Measurements from ENCODE around the gene RNU6-8. TPM values are rescaled to one million over a fixed set of nuclear protein-coding genes. Genes with fewer than 3 reads are reported as not detected.

RNU6-8 gene
- total RNA-seq, 1 donor from 2014 or later = not detected

DNA sequence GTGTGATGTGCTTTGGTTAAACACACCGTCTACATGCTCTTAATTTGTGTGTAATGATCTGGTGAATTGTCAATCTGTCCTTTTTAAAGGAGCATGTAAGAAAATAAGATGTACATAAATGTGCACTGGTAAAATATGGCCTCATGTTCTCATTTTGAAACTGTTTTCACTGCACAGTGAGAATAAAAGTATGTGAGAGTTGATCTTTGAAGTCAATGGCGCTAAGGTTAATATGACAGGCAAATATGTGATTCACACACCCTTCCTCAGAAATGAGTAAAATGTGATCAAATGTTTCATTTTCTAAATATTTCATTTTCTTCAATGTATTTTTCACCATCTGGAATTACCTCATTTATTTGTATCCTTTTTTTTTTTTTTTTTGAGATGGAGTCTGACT is 9.5 kb downstream of the RNU6-8 start:
- no peak overlapping the region for H3K27ac Mint-ChIP-seq (ENCODE audit: unreplicated experiment)
- H3K9me3 Mint-ChIP-seq (ENCODE audit: unreplicated experiment) = no peaks in the 10 kb centered on the region
- peaks cover 18% of the 10 kb centered on the region for H3K27me3 Mint-ChIP-seq (ENCODE audit: unreplicated experiment)
- H3K4me1 Mint-ChIP-seq (ENCODE audit: unreplicated experiment) = no peaks in the 10 kb centered on the region
- H3K36me3 Mint-ChIP-seq (ENCODE audit: unreplicated experiment) = no peaks in the 10 kb centered on the region
- H3K4me3 Mint-ChIP-seq (ENCODE audit: unreplicated experiment) = no peak overlapping the region
- DNase-seq (ENCODE audit: extremely low spot score, unreplicated experiment) = no peak
- TF ChIP-seq, protein P1, sequence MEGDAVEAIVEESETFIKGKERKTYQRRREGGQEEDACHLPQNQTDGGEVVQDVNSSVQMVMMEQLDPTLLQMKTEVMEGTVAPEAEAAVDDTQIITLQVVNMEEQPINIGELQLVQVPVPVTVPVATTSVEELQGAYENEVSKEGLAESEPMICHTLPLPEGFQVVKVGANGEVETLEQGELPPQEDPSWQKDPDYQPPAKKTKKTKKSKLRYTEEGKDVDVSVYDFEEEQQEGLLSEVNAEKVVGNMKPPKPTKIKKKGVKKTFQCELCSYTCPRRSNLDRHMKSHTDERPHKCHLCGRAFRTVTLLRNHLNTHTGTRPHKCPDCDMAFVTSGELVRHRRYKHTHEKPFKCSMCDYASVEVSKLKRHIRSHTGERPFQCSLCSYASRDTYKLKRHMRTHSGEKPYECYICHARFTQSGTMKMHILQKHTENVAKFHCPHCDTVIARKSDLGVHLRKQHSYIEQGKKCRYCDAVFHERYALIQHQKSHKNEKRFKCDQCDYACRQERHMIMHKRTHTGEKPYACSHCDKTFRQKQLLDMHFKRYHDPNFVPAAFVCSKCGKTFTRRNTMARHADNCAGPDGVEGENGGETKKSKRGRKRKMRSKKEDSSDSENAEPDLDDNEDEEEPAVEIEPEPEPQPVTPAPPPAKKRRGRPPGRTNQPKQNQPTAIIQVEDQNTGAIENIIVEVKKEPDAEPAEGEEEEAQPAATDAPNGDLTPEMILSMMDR (IDR thresholded peaks at IDR 0.05) = no peak

DNA sequence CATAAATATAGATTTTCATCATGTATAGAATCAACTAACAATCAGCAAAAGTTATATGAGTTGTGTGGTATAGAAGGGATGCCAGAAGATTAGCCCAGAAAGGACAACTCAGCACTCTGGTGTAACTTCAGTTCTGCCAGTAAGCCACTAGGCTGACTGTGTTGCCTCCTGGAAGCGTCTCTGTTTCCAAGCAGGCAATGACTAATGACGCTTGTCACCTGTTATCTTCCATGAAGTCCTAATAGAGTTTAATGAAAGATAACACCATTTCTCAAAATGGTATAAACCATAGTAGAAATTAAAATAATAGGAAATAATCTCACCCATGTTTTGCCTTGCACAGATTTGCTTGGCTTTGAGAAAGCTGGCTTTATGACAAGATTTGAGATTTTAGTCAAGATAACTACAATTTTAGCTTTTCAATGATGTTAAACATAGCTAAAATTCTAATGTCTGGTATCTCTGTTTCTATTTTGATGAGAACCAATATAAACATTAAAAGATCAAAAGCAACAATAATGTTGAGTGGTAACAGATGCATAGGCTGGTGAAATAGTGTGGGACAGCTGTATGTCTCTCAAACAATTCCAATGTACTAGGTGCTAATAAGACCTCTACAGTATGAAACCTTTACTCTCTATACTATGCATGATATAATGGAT is 10.2 kb downstream of the RNU6-8 start:
- no peak overlapping the region for H3K4me3 Mint-ChIP-seq (ENCODE audit: unreplicated experiment)
- no peak overlapping the region for H3K27ac Mint-ChIP-seq (ENCODE audit: unreplicated experiment)
- no peaks in the 10 kb centered on the region for H3K4me1 Mint-ChIP-seq (ENCODE audit: unreplicated experiment)
- peaks cover 18% of the 10 kb centered on the region for H3K27me3 Mint-ChIP-seq (ENCODE audit: unreplicated experiment)
- H3K36me3 Mint-ChIP-seq (ENCODE audit: unreplicated experiment) = no peaks in the 10 kb centered on the region
- no peak for DNase-seq (ENCODE audit: extremely low spot score, unreplicated experiment)
- no peaks in the 10 kb centered on the region for H3K9me3 Mint-ChIP-seq (ENCODE audit: unreplicated experiment)
- TF ChIP-seq, protein P1 (IDR thresholded peaks at IDR 0.05) = no peak

DNA sequence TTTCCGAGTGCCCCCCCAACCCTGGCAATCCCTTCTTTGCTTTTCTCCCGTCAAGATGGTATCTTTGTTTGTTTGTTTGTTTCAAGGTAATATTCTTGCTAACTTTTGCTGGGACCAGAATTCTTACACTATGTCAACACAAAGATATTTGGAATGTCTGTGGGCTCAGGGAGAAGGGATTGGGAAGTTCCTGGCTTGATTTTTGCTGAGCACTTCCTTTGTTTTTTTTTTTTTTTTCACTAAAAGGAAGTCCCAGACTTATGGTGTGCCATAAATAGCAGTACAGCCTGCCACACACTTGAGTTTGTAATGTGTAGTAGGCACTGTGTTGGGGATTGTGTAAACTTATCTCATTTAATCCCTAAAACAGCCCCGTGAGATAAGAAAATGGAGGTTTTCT is 12.4 kb downstream of the RNU6-8 start:
- H3K27me3 Mint-ChIP-seq (ENCODE audit: unreplicated experiment) = peaks cover 7% of the 10 kb centered on the region
- no peaks in the 10 kb centered on the region for H3K9me3 Mint-ChIP-seq (ENCODE audit: unreplicated experiment)
- no peaks in the 10 kb centered on the region for H3K36me3 Mint-ChIP-seq (ENCODE audit: unreplicated experiment)
- no peak for DNase-seq (ENCODE audit: extremely low spot score, unreplicated experiment)
- H3K27ac Mint-ChIP-seq (ENCODE audit: unreplicated experiment) = no peak overlapping the region
- TF ChIP-seq, protein P1 (IDR thresholded peaks at IDR 0.05) = no peak
- no peaks in the 10 kb centered on the region for H3K4me1 Mint-ChIP-seq (ENCODE audit: unreplicated experiment)
- no peak overlapping the region for H3K4me3 Mint-ChIP-seq (ENCODE audit: unreplicated experiment)

DNA sequence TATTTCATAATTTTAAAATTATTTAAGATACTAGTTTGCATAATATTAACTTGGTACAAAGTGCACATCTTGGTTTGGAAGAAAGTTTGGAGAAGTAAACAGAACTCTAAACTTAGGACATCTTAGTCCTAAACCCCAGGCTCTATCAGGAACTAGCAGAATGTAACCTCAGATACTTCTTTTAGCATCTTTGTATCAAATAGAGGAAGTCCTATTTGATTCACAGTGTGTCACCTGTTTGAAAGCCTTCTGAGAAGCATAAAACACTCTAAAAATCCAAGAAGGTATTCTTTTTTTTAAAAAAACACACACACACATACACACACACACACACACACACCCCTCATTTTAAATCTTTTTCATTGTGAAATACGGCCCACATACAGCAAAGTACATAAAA is 13.3 kb downstream of the RNU6-8 start:
- Mint-ChIP-seq H3K4me3 (ENCODE audit: unreplicated experiment) (no peak overlapping the region), H3K36me3 (ENCODE audit: unreplicated experiment) (no peaks in the 10 kb centered on the region), H3K4me1 (ENCODE audit: unreplicated experiment) (no peaks in the 10 kb centered on the region), H3K27me3 (ENCODE audit: unreplicated experiment) (peaks cover 5% of the 10 kb centered on the region), H3K9me3 (ENCODE audit: unreplicated experiment) (peaks cover 5% of the 10 kb centered on the region), H3K27ac (ENCODE audit: unreplicated experiment) (no peak overlapping the region)
- TF ChIP-seq, protein P1 (IDR thresholded peaks at IDR 0.05) = no peak
- no peak for DNase-seq (ENCODE audit: extremely low spot score, unreplicated experiment)

DNA sequence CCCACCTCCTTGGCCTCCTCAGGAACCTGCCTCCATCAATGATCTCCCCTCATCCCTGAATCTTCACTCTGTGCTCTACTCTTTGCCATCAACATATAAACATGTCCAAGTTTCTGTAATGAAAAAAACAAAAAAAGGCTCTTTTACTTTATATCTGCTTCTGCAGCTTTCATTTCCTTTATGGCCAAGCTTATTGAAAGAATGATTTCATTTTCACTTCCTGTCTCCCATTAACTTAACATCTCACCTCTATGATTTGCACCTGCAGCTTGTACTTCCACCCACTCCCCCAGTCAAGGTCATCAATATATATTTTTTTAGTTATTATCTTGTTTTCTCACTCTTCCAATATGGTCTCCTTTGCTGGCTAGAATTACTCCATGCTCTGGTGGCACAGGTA is 16.8 kb downstream of the RNU6-8 start:
- H3K36me3 Mint-ChIP-seq (ENCODE audit: unreplicated experiment) = peaks cover 6% of the 10 kb centered on the region
- H3K4me1 Mint-ChIP-seq (ENCODE audit: unreplicated experiment) = no peaks in the 10 kb centered on the region
- no peak overlapping the region for H3K4me3 Mint-ChIP-seq (ENCODE audit: unreplicated experiment)
- DNase-seq (ENCODE audit: extremely low spot score, unreplicated experiment) = no peak
- no peak overlapping the region for H3K27ac Mint-ChIP-seq (ENCODE audit: unreplicated experiment)
- peaks cover 11% of the 10 kb centered on the region for H3K9me3 Mint-ChIP-seq (ENCODE audit: unreplicated experiment)
- TF ChIP-seq, protein P1 (IDR thresholded peaks at IDR 0.05) = no peak
- peaks cover 3% of the 10 kb centered on the region for H3K27me3 Mint-ChIP-seq (ENCODE audit: unreplicated experiment)
